Stimulated activated CD8-positive, alpha-beta memory T cell treated with anti-CD3 and anti-CD28 coated beads, Interleukin-12 subunit alpha, Interleukin-12 subunit beta, amount 100 ng/mL, for 4 hours (primary cell): ENCODE results near the gene SLC38A9.
"Not testable (repeated sequence)": the region's sequence is repeated elsewhere in the genome, so short reads cannot be mapped to it uniquely, and the experiment has no call there.

Source experiments
- DNase-seq: peaks from one replicate; pipeline ENCODE4 v3.0.0-alpha.2; 2020; ENCODE audit warnings: low read depth

SLC38A9 gene

DNA sequence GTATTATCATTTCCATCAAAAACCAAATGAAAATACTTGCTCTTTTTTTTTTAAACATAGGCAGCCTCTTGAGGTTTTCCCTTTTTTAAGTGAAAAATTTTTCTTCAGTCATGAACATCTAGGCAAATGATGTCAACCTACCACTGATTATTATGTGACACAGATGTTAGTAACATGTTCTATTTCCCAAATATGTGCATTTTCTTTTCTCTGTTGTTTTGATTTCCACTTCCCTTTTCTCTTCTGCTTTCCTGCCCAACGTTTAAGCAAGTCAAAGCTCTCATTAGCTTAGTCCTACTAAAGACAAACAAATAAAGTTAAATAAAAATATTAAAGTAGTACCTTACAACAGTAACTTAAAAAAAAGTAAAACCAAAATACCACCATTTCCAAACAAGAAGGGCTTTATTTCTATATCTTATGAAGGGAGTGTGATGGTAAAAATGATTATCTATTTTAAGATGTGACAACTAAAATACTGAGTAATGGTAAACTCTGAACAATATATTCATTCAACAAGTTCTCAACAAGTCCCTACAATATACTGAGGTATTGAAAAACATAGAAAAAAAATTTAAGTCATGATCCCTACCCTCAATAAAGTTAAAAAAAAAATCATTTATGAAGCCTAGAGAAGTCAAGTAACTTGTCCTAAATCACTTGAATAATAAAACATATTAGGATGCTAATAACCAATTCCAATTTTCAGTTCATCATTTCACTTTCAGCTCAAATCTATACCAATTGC lies 9.4 kb downstream of the SLC38A9 start:
- no peak for DNase-seq

DNA sequence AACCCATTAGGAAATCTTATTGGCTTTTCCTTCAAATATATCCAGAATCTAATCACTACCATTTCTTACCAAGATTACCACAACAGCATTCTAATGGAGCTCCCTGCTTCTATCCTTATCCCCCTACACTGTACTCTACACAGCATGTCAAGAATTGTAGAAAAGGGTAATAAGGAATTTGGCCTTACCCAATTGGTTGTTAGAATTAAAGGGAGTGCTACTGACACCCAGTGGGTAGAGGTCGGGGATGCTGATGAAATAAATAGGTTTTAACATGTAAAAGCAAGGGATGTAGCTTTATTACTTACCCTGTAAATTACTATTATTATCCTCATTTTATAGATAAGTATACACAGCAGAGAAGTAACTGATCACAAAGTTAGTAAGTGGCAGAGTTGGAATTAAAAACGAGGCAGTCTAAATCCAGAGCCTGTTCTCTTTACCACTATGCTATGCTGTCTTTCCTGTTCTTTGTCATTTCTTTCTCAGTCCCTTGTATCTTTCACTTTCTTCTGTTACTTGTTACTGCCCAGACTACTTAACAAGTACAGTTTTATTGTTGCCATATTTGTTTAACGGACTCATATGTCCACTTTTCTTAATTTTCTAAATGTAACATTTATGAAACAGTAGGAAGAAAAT lies 10.5 kb downstream of the SLC38A9 start:
- no peak for DNase-seq

- no peak for DNase-seq
Observed at GRCh38 chr5:55700745-55701144, 11.4 kb downstream of the SLC38A9 start.

- no peak for DNase-seq
Observed at GRCh38 chr5:55699041-55699688, 13.0 kb downstream of the SLC38A9 start.

DNA sequence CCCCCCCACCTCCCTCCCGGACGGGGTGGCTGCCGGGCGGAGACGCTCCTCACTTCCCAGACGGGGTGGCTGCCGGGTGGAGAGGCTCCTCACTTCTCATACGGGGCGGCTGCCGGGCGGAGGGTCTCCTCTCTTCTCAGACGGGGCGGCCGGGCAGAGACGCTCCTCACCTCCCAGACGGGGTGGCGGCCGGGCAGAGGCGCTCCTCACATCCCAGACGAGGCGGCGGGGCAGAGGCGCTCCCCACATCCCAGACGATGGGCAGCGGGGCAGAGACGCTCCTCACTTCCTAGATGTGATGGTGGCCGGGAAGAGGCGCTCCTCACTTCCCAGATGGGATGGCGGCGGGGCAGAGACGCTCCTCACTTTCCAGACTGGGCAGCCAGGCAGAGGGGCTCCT lies 15.4 kb downstream of the SLC38A9 start:
- not testable (repeated sequence) for DNase-seq

DNA sequence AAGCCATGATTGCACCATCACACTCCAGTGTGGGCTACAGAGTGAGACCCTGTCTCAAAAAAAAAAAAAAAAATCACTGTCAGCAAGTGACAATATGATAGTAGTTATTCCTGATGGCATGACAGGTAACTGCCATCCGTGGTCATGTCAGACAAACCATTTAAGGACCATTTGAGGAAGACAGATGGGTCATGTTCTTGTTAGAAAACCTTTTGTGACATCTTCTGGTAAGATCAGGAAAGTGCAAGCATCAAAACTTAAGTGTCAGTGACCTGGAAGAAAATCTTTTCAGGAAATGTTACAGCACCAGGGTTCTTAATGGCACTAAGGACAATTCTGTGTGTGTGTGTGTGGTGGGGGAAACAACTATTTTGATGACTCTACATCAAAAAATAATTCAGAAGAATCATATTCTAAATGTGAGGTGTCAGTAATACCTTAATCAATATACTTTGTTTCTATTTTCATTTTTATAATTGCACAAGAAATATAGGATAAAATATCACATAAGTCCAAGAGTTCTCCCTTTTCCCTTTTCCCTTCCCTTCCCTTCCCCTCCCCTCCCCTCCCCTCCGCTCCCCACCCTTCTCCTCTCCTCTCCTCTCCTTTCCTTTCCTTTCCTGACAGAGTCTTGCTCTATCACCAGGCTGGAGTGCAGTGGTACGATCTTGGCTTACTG lies 17.8 kb downstream of the SLC38A9 start:
- DNase-seq, result no peak

GRCh38 chr5:55692509-55692908 lies 19.6 kb downstream of the SLC38A9 start:
- DNase-seq, result no peak

DNA sequence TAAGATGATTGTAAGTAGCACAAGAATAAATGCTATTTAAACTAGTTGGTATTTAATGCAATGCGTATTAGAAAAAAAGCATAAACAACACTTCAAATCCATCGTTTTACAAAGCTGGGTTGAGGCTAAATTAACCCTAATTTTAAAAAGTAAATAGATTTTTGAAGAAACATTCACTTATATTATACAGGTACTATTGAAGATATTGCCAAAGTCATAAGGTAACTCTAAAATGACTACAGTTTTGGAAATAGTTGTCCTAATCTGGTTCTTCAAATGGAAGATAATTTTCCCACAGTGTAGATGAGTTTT lies 20.1 kb downstream of the SLC38A9 start:
- no peak for DNase-seq

DNA sequence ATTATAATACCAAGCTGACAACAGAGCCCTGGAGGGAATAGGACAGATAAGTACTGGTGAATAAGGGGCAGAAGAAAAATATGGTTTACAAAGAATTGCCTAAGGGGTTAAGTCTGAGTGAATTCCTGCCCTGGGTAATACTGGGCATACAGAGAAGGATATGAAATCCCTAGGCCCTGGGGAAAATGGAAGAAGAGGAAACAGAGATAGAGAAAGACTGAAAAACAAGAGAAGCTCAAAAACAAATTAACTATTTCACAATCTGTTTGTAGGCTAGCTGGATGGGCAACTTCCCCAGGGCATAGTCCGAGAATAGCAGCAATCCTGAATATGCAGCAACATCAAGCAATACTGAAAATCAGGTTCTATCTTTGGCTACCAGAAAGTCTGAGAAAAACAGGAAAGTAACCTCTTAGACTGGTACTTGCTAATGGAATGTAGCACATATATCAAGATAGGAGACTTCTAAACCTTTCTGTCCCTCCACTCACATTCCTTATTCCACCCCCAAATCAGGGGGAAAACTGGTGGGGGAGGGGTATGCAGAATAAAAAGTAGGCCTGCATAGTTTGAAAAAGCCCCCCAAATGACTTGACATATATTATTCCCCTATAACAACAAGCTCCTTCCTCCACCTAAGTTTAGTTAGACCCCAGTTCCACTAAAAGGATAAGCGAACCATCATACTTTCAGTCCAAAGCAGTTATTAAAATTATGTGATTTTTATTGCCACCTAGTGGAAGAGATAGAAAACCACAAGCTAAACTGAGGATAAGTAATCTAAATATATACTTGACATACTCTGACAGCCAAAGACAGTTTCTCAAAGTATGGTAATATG lies 20.6 kb downstream of the SLC38A9 start:
- no peak for DNase-seq

GRCh38 chr5:55682071-55682470 lies 30.1 kb downstream of the SLC38A9 start:
- DNase-seq, result no peak

GRCh38 chr5:55681301-55681700 lies 30.8 kb downstream of the SLC38A9 start:
- no peak for DNase-seq

DNA sequence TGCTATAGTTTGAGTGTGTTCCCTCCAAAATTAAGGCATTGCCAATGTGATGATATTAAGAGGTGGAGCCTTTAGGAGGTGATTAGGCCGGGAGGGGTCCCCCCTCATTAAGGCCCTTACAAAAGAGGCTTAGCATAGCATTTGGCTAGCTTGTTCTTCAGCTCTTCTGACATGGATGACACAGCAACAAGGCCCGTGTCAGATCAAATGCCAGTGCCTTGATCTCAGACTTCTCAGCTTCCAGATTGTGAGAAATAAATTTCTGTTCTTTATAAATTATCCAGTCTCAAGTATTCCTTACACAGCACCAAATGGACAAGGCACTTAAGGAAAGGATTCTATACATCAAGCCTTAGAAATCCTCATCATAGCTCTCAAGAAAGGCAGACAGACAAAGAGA lies 31.8 kb downstream of the SLC38A9 start:
- no peak for DNase-seq

DNA sequence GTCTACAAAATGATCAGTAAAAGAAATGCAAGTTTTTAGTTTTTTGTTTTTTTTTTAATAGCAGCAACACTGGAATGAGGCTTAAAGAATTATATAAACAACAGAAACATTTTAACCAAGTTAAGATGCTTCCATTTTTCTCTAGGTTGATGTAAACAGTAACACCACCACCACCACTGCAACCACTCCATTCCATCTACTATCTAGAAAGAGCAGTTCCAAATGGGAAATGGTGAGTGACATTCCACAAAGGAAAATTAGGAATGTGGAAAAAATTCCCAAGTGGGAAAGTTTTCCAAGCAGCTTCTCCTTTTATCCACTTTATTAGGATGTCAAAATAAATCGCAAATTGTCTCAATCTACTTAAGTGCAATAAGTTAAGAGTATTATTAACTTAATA lies 32.6 kb downstream of the SLC38A9 start:
- DNase-seq, result no peak

- DNase-seq, result no peak
Observed at GRCh38 chr5:55675119-55675518, 37.0 kb downstream of the SLC38A9 start.

- no peak for DNase-seq
Observed at GRCh38 chr5:55674340-55674739, 37.8 kb downstream of the SLC38A9 start.

DNA sequence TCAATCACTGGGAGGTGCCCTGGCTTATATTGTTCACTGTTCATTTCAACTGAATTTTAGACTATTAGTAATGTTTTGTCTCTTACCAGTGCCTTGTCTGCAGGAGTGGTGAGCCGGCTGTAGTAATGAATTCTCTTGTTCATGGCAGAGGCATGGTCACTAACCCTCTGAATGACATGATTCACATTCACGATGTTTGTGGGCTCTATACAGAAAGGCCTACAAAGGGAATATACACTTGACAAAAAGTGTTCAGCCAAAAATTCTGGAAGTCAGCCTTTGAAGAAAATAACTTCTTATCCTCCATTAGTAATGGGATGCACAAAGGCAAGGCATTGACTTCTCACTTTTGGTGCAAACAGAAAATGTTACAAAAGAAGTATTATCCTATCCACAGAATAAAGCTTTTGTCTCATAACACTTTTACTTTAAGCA lies 39.6 kb downstream of the SLC38A9 start:
- DNase-seq, result no peak

DNA sequence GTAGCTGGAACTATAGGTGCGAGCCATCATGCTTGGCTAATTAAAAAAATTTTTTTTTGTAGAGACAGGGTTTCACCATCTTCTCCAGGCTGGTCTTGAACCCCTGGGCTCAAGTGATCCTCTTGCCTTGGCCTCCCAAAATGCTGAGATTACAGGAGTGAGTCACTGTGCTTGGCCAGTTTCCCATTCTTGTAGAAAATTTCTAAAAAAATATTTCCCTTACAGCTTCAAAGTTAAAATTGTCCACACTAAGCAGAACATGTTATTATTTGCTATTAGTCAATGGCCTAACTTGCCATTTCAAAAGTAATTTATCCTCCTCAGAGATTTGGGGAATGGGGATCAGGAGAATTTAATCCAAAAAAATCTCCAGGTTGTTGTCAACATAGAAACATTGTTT lies 40.1 kb downstream of the SLC38A9 start:
- no peak for DNase-seq

DNA sequence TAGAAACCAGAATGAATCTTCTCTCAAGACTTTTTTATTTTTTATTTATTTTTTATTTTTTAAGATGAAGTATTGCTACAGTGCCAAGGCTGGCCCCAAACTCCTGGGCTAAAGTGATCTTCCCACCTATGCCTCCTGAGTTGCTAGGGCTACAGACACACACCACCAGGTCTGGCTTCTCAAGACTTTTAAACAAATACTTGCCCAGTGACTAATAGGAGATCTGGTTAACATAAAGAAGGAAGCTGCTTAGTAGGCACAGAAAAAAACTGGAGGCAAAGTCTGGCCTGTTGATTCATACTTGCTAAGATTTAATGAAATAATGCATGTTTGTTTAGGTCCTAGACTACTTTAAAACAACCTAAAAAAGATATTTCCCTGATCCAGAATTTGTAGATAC lies 43.8 kb downstream of the SLC38A9 start:
- no peak for DNase-seq

DNA sequence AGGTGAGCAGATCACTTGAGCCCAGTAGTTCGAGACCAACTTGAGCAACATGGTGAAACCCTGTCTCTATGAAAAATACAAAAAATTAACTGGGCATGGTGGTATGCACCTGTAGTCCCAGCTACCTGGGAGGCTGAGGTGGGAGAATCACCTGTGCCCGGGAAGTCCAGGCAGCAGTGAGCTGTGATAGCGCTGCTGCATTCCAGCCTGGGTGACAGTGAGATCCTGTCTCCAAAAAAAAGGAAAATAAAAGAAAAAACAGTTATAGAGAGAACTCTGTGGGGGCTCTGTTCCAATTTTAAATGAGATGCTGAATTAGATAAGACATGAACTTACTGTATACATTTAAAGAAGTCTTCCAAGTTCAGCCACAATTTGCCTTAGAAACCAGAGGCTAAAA lies 44.2 kb downstream of the SLC38A9 start:
- no peak for DNase-seq

DNA sequence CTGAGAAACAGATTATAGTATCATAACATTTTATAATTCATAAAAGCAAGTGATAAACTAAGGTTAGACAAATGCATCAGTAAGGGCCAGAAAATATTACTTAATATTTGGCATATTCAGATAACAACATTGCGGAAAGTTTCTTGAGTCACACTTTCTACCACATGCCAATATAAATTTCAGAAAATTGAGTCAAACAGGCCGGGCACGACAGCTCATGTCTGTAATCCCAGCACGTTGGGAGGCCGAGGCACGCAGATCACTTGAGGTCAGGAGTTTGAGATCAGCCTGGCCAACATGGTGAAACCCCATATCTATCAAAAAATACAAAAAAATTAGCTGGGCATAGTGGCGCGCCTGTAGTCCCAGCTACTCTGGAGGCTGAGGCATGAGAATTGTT lies 47.1 kb downstream of the SLC38A9 start:
- no peak for DNase-seq

- DNase-seq, result no peak
Observed at GRCh38 chr5:55657443-55657842, 54.7 kb downstream of the SLC38A9 start.

GRCh38 chr5:55650386-55650785 lies 61.7 kb downstream of the SLC38A9 start:
- no peak for DNase-seq
